OCI-LY1 (cell line): Measurements from ENCODE around the gene SGSM1.

Source experiments
- H2AFZ ChIP-seq: fragments of 200-600 bp; sonication (generic), shearing (Covaris generic); 2 replicates; pipeline ENCODE4 v1.6.0; 2014; ENCODE audit warnings: antibody characterized with exemption, mild to moderate bottlenecking, low read length
- H3F3A ChIP-seq: fragments of 200-600 bp; sonication (generic), shearing (Covaris generic); 2 replicates; pipeline ENCODE4 v1.6.0; 2014; ENCODE audit warnings: mild to moderate bottlenecking, antibody characterized with exemption, low read length, moderate library complexity; ENCODE audit not compliant: insufficient read depth
- H3K27ac ChIP-seq: fragments of 200-600 bp; sonication (generic); 2 replicates; pipeline ENCODE4 v1.5.1; 2014; ENCODE audit warnings: low read length, mixed run types, mild to moderate bottlenecking, low read depth; ENCODE audit not compliant: poor library complexity, severe bottlenecking
- H3K27me3 ChIP-seq: fragments of 200-600 bp; sonication (generic); 2 replicates; pipeline ENCODE4 v1.6.0; 2014; ENCODE audit warnings: antibody characterized with exemption, mild to moderate bottlenecking, low read length, moderate library complexity; ENCODE audit not compliant: insufficient read depth
- H3K36me3 ChIP-seq: fragments of 200-600 bp; sonication (generic); 2 replicates; pipeline ENCODE4 v1.6.1; 2014; ENCODE audit warnings: mild to moderate bottlenecking, antibody characterized with exemption, low read length, moderate library complexity, mixed read lengths; ENCODE audit not compliant: insufficient read depth
- H3K4me1 ChIP-seq: fragments of 200-600 bp; sonication (generic); 2 replicates; pipeline ENCODE4 v1.5.1; 2014; ENCODE audit warnings: mild to moderate bottlenecking, low read length, moderate library complexity; ENCODE audit not compliant: insufficient read depth, severe bottlenecking
- H3K4me2 ChIP-seq: fragments of 200-600 bp; sonication (generic), shearing (Covaris generic); 2 replicates; pipeline ENCODE4 v1.6.1; 2014; ENCODE audit warnings: low read length
- H3K4me3 ChIP-seq: fragments of 200-600 bp; sonication (generic); 2 replicates; pipeline ENCODE4 v1.5.1; 2014; ENCODE audit warnings: low read length, low read depth, mild to moderate bottlenecking, mixed read lengths; ENCODE audit not compliant: poor library complexity, severe bottlenecking
- H3K79me2 ChIP-seq: fragments of 200-600 bp; shearing (Covaris generic); 2 replicates; pipeline ENCODE4 v1.6.1; 2016; ENCODE audit warnings: mixed run types, low read length, mixed read lengths; ENCODE audit not compliant: insufficient read depth
- H3K9ac ChIP-seq: fragments of 200-600 bp; sonication (generic), shearing (Covaris generic); 2 replicates; pipeline ENCODE4 v1.6.1; 2014; ENCODE audit warnings: mild to moderate bottlenecking, low read length, mixed read lengths
- H3K9me2 ChIP-seq: fragments of 200-600 bp; sonication (generic), shearing (Covaris generic); 2 replicates; pipeline ENCODE4 v1.6.1; 2014; ENCODE audit warnings: low read depth, mild to moderate bottlenecking, low read length, mixed read lengths
- H3K9me3 ChIP-seq: fragments of 200-600 bp; shearing (Covaris generic); 2 replicates; pipeline ENCODE4 v1.6.1; 2014; ENCODE audit warnings: low read length, mixed read lengths
- H4K20me1 ChIP-seq: fragments of 200-600 bp; sonication (generic), shearing (Covaris generic); 2 replicates; pipeline ENCODE4 v1.6.0; 2016; ENCODE audit warnings: mild to moderate bottlenecking, low read length; ENCODE audit not compliant: insufficient read depth
- EZH2 ChIP-seq: fragments of 200-600 bp; sonication (generic), shearing (Covaris generic); IDR thresholded peaks from 2 replicates; pipeline ENCODE4 v1.8.0; 2017; ENCODE audit warnings: borderline replicate concordance, mixed run types, mild to moderate bottlenecking, antibody characterized with exemption, low read length, moderate library complexity, mixed read lengths
- TF ChIP-seq, protein P1 (sequence below): fragments of 200-600 bp; sonication (generic), shearing (Covaris generic); IDR thresholded peaks from 2 replicates; pipeline ENCODE4 v1.5.1; 2017; ENCODE audit warnings: mild to moderate bottlenecking, antibody characterized with exemption, low read length, moderate library complexity, mixed read lengths

SGSM1 gene

DNA sequence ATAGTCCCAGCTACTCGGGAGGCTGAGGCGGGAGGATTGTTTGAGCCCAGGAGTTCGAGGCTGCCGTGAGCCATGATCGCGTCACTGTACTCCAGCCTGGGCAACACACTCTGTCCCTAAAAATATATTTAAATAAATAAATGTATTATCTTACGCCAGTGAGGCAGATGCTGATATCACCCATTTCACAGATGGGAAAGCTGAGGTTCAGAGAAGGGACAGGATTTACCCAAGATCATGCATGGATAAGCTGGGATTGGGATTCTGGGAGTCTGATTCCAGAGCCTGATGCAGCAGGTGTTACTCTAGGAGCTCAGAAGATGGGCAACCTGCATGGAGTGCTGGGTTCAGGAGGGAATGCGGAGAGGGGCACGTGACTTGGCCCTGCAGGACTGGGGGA, 17.8 kb downstream of the SGSM1 start:
- TF ChIP-seq, protein P1, sequence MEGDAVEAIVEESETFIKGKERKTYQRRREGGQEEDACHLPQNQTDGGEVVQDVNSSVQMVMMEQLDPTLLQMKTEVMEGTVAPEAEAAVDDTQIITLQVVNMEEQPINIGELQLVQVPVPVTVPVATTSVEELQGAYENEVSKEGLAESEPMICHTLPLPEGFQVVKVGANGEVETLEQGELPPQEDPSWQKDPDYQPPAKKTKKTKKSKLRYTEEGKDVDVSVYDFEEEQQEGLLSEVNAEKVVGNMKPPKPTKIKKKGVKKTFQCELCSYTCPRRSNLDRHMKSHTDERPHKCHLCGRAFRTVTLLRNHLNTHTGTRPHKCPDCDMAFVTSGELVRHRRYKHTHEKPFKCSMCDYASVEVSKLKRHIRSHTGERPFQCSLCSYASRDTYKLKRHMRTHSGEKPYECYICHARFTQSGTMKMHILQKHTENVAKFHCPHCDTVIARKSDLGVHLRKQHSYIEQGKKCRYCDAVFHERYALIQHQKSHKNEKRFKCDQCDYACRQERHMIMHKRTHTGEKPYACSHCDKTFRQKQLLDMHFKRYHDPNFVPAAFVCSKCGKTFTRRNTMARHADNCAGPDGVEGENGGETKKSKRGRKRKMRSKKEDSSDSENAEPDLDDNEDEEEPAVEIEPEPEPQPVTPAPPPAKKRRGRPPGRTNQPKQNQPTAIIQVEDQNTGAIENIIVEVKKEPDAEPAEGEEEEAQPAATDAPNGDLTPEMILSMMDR: no peak
- no peak for TF ChIP-seq EZH2
- Histone ChIP-seq H4K20me1 (no peaks in the 10 kb centered on the region), H2AFZ (no peak overlapping the region), H3K4me3 (no peak overlapping the region), H3K4me2 (no peak overlapping the region), H3K9me3 (no peaks in the 10 kb centered on the region), H3K79me2 (no peaks in the 10 kb centered on the region), H3K4me1 (no peaks in the 10 kb centered on the region), H3K9ac (no peak overlapping the region), H3K9me2 (no peaks in the 10 kb centered on the region), H3K36me3 (no peaks in the 10 kb centered on the region), H3K27me3 (peaks cover 8% of the 10 kb centered on the region; the same call in 1 of the 2 replicates), H3K27ac (no peak overlapping the region), H3F3A (no peaks in the 10 kb centered on the region)

DNA sequence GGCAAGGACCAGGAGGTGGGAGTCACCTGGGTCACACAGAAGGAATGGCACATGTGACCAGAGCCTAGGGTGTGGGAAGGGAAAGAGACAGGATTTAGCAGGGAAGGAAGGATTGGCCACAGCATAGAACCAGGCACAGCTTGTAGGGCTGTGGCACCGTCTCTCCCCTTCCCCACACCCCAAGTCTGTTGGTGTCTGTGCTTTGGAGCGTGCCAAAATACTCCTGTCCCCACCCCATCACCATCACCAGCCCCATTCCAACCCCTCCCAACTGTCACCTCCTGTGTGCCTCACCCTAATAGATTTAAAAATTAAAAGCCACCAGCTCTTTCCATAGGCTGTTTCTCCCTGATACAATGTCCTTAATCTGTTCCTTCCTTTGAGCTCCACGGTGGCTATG, 18.2 kb downstream of the SGSM1 start:
- Histone ChIP-seq H3K4me2 (no peak overlapping the region), H2AFZ (no peak overlapping the region), H3K9me3 (no peaks in the 10 kb centered on the region), H3K9ac (no peak overlapping the region), H3K27me3 (peaks cover 8% of the 10 kb centered on the region; the same call in 1 of the 2 replicates), H3K27ac (no peak overlapping the region), H3K79me2 (no peaks in the 10 kb centered on the region), H3K4me1 (no peaks in the 10 kb centered on the region), H3K4me3 (no peak overlapping the region), H3F3A (no peaks in the 10 kb centered on the region), H3K9me2 (no peaks in the 10 kb centered on the region), H3K36me3 (no peaks in the 10 kb centered on the region), H4K20me1 (no peaks in the 10 kb centered on the region)
- TF ChIP-seq, protein P1: no peak
- TF ChIP-seq EZH2: no peak

DNA sequence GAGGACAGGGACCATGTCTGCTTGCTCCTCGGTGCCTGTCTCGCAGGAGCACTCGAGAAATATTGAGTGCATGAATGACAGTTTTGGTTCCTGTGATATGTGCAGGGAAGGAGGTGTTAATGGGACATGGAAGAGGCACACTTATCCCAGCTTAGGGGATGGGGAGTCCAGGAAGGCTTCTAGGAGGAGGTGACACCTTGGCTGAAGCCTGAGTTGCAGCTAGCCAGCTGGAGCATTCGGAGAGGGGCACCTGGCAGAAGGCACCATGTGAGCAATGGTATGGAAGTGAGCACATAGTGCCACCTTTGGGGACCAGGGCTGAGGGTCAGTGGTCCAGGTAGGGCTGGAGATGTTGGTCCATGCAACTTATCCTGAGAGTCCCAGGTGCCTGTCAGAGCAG, 18.9 kb downstream of the SGSM1 start:
- no peak overlapping the region for H3K4me3 ChIP-seq
- H4K20me1 ChIP-seq: no peaks in the 10 kb centered on the region
- no peaks in the 10 kb centered on the region for H3F3A ChIP-seq
- H3K9me2 ChIP-seq: no peaks in the 10 kb centered on the region
- no peaks in the 10 kb centered on the region for H3K4me1 ChIP-seq
- peaks cover 8% of the 10 kb centered on the region; the same call in 1 of the 2 replicates for H3K27me3 ChIP-seq
- H2AFZ ChIP-seq: no peak overlapping the region
- no peak overlapping the region for H3K9ac ChIP-seq
- H3K27ac ChIP-seq: no peak overlapping the region
- no peaks in the 10 kb centered on the region for H3K9me3 ChIP-seq
- TF ChIP-seq, protein P1: no peak
- no peak for TF ChIP-seq EZH2
- no peak overlapping the region for H3K4me2 ChIP-seq
- no peaks in the 10 kb centered on the region for H3K36me3 ChIP-seq
- no peaks in the 10 kb centered on the region for H3K79me2 ChIP-seq
